GM12864 (cell line): ENCODE data around the gene DPPA5.
A peak's percentile ranks its signal among the peaks of the same experiment; 100 is the strongest.
"Not testable (repeated sequence)": the region's sequence is repeated elsewhere in the genome, so short reads cannot be mapped to it uniquely, and the experiment has no call there.

Experiments
- DNase-seq: peaks from one replicate; pipeline ENCODE4 v3.0.0-alpha.2; 2011; ENCODE audit warnings: low read depth
- H3K4me3 ChIP-seq: 2 replicates; pipeline ENCODE4 v1.5.1; 2011; ENCODE audit warnings: mild to moderate bottlenecking, low read depth, low read length, control low read depth
- CTCF ChIP-seq: IDR thresholded peaks from 2 replicates; pipeline ENCODE4 v1.5.1; 2011; ENCODE audit warnings: low read depth, mild to moderate bottlenecking, moderate library complexity, low read length, control low read depth, inconsistent platforms; ENCODE audit errors: missing control alignments

Gene DPPA5

GRCh38 chr6:73323323-73323722 lies 30.8 kb downstream of the DPPA5 start:
- no peak for TF ChIP-seq CTCF
- H3K4me3 ChIP-seq = no peak overlapping the region
- no peak for DNase-seq

DNA sequence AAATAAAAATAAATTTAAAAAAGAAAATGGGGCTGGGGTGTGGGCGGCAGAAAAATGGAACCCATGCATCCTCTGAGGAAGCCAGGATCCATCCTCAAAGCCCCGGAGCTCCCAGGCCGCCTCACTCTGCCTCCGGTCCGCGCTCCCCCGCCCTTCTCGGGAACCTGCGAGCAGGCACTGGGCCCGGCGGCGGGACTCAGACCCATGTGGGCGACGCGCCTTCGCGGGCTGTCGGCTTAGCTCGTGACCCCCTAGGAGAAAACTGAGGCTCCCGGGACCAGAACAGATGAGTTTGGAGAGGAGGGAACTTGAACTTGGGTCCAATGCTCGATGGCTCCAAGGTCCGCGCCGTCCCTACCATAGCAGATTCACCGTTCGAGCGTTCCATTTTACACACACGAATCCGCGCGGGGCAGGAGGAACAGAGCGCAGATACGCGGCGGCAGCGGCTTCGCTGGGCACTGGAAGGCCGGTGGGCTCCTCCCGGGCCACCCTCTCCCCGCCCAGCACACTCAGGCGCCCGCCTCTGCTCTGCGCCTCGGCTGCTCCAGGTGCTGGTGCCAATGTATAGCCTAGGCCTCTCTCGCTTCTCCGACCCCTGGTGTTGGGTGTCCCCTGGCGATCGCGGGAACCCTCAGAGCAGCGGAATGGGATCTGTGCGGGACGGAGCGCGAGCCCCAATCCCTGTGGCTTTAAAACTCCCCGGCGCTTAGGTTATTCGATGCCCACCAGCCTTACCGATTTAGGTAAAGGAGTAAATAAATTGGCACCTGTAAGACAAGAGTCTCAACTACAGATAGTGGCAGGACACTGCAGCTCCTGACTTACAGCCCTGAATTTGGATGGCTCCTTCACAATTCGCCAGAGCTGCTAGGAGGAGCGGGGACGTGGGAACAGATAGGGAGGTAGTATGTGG lies 39.2 kb downstream of the DPPA5 start:
- no peak for TF ChIP-seq CTCF
- H3K4me3 ChIP-seq = no peak overlapping the region
- DNase-seq = no peak

DNA sequence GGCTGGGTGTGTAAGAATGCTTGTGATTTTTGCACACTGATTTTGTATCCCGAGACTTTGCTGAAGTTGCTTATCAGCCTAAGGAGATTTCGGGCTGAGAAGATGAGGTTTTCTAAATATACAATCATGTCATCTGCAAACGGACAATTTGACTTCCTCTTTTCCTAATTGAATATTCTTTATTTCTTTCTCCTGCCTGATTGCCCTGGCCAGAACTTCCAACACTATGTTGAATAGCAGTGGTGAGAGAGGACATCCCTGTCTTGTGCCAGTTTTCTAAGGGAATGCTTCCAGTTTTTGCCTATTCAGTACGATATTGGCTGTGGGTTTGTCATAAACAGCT lies 43.6 kb downstream of the DPPA5 start:
- not testable (repeated sequence) for DNase-seq
- H3K4me3 ChIP-seq = peak overlapping the region; percentile 75

DNA sequence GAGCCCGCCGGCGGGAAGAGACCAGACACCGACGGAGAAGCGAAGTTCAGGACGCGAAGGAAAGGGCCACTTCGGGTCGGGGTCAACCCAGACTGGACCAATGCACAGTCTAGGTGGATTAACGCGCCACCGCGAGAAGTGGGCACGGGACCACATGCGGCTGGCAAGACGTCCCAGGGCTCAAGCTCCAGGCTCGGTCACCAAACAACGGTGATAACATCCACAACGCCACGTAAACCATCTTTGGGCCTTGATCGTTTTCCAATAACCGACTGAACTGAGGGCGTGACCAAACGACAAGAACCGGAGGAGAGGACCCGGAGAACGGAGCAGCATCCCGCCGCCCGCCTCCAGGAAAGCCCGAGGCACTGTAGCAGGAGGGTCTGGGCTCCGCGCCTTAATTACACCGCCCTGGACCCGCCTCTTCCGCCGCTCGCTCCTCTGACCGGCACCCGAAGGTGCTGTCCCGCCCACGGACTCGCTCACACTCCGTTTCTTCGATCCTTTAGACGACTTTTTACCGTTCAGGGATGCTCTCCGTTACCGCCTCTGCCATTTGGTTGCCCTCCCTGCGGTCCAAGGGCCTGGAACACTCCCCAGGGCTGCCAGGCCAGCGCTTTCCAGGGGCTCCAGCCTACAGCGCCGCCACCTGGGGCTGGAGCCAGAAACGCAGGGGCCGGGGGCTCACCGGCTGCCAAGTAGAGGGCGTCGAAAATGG lies 44.1 kb downstream of the DPPA5 start:
- peak overlapping the region; percentile 75 for H3K4me3 ChIP-seq
- no peak for DNase-seq
- TF ChIP-seq CTCF = peak; percentile 63

GRCh38 chr6:73309535-73309784 lies 44.6 kb downstream of the DPPA5 start:
- H3K4me3 ChIP-seq = peak overlapping the region; percentile 75
- no peak for DNase-seq

DNA sequence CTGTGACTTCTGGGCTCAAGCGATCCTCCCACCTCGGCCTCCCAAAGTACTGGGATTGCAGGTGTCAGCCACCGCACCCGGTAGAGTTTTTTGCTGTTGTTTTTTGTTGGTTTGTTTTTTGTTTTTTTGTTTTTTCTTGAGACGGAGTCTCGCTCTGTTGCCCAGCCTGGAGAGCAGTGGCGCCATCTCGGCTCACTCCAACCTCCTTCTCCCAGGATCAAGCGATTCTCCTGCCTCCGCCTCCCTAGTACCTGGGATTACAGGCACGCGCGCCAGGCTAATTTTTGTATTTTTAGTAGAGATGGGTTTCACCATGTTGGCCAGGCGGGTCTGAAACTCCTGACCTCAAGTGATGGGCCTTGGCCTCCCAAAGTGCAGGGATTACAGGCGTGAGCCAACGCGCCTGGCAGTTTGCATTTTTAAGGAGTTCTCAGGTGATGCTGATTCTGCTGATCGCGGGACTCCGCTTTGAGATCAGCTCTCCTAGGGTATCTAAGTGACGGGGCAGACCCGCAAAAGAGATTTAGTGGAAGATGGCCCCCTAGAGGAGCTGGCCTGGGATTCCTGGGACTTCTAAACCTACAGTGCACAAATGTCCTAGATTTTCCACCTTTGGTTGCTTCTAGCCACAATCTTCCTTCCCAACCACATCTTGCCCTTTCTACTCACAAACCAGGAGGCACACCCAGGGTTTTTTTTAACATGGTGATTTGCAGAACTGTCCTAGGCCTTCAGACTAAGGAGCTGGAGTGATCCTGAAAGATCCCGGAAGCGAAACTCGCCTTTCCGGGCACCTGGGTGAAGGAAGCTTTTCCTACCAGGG lies 45.2 kb downstream of the DPPA5 start:
- no peak for DNase-seq
- TF ChIP-seq CTCF = peak; percentile 26

More at GRCh38 chr6:73309535-73309784, 44.6 kb downstream of the DPPA5 start:
- TF ChIP-seq CTCF = no peak

DNA sequence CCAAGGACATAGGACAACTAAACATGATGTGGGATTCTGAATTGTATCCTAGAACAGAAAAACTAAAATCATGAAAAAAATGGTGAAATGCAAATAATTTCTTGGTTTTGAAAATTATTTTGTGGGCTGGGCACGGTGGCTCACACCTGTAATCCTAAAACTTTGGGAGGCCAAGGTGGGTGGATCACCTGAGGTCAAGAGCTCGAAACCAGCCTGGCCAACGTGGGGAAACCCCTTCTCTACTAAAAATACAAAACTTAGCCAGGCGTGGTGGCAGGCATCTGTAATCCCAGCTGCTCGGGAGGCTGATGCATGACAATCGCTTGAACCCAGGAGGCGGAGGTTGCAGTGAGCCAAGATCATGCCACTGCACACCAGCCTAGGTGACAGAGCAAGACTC lies 50.3 kb downstream of the DPPA5 start:
- DNase-seq, H3K4me3 ChIP-seq: not testable (repeated sequence)

More for the DNA sequence above, 45.2 kb downstream of the DPPA5 start:
- peak overlapping the region; percentile 75 for H3K4me3 ChIP-seq
